Astrocyte of the hippocampus (primary cell): Measurements from ENCODE around the gene MESP1.
"Not testable (repeated sequence)": the region's sequence is repeated elsewhere in the genome, so short reads cannot be mapped to it uniquely, and the experiment has no call there.

Experiments
- DNase-seq: peaks from one replicate; pipeline ENCODE4 v3.0.0; 2011; ENCODE audit warnings: low read depth, low spot score

MESP1 gene, protein sequence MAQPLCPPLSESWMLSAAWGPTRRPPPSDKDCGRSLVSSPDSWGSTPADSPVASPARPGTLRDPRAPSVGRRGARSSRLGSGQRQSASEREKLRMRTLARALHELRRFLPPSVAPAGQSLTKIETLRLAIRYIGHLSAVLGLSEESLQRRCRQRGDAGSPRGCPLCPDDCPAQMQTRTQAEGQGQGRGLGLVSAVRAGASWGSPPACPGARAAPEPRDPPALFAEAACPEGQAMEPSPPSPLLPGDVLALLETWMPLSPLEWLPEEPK

DNA sequence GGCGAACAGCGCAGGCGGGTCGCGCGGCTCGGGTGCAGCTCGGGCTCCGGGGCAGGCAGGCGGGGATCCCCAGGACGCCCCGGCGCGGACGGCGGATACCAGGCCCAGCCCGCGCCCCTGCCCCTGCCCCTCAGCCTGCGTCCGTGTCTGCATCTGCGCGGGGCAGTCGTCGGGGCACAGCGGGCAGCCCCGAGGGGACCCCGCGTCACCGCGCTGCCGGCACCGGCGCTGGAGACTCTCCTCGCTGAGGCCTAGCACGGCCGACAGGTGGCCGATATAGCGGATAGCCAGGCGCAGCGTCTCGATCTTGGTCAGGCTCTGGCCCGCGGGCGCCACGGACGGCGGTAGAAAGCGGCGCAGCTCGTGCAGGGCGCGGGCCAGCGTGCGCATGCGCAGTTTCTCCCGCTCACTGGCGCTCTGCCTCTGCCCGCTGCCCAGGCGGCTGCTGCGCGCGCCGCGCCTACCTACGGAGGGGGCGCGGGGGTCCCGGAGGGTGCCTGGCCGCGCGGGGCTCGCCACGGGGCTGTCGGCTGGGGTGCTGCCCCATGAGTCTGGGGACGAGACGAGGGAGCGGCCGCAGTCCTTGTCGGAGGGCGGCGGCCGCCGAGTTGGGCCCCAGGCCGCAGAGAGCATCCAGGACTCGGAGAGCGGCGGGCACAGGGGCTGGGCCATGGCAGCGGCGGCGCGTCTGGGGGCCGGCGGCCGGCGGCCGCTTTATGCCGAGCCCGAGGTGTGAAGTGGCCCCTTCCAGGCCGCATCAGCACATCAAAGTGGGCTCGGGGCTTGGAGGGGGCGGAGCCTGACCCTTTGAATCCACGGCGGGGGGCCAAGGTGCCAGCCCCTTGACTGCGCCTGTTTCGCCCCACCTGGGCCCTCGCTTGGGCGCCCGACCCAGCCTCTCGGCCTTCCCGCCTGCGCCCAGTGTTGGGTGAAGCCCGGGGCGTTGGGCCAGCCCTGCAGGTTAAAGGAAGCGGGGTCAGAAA, at the start of gene MESP1:
TSS of gene MESP1 (minus strand) at position 690 of the 983 bp plus-strand sequence. CDS start at position 672, 18 bp downstream.
- DNase-seq = peak; percentile 96

- no peak for DNase-seq
Measured at GRCh38 chr15:89799918-89800498, 49.0 kb upstream of the MESP1 start.

GRCh38 chr15:89799011-89799911, 48.2 kb upstream of the MESP1 start:
- DNase-seq = no peak

DNA sequence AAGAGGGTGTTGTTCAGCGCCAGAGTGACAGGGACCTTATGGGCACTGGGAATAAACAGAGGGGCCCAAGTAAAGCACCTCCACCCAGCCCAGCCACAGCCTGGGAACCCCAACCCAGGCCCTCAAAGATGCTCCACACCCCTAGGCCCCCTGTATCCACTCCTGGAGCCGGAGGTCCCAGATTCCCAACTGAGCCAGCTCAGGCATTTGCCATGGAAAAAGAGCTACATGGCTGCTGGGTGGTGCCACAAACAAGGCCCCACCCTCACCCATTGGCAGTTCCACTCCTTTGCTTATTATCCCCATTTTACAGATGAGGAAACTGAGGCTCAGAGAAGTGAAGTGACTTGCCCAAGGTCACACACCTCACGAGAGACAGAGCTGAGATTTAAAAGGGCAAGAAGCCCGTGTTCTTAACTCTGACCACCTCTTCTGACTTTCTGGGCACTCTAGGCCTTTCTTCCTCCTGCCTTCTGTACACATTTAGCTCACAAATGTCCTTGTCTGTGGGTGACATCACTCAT, 46.7 kb upstream of the MESP1 start:
- no peak for DNase-seq

- no peak for DNase-seq
Measured at GRCh38 chr15:89795996-89796395, 44.9 kb upstream of the MESP1 start.

DNA sequence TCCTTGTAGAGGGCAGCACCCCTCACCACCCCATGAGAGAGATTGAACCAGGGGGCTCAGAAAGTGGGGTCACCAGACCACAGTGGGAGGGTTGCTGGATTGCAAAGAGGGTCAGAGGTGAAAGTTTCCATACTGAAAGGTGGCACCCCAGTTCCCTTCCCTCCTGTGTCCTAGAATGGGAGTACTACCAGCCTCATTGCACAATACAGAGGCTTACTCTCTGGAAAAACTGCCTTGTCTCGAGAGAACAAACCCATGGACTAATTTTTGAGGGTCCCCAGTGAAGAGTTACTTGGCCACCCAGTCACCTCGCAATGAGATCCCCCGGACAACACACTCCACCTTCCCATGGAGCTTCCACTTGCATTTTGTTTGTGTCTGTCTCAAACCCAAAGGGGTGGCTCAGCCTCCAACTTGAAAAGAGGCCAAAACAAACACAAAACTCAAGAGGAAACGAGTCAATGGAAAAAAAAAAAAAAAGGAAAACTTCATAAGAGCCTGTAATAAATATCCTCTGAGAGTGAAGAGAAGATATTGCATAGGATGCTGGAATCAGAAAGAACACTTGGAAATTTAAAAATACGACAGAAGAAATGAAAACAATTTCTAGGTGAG, 43.7 kb upstream of the MESP1 start:
- peak; percentile 57 for DNase-seq

GRCh38 chr15:89792106-89792805, 41.2 kb upstream of the MESP1 start:
- no peak for DNase-seq

DNA sequence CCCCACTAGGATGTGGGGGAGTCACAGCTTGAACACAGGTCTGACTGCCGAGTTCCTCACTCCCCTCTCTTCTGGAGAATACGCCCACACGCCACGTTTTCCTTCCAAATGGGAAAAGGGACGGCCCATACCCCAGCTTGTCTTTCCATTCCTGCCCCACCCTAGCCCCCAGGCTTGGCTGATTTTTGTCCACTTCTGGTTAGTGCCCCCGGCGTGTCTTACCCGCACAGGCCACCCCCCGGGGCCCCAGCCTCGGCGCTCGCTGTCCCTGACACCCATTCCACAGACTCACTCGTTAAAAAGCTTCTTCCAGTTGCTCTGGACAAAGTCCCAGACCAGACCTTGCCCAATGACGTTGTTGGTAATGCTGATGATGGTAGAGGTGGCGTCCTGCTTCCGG, 39.6 kb upstream of the MESP1 start:
- DNase-seq = no peak

DNA sequence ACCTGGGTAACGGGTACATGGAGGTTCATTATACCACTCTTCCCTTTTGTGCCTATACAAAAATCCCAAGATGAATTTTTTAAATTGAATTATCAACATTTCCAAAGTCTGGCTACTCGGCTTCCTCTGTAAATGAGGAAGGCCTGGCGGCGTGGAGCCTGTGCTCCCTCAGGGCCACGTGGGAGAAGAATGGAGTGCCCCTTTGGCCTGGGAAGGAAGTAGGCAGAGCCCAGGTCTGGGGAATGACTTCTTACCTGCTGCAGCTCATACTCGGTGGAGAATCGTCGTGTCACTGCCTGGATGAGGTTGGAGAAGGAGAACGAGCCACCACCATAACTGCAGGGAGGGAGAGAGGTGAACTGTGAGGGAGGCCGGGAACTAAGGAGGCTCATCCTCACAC, 39.2 kb upstream of the MESP1 start:
- no peak for DNase-seq

GRCh38 chr15:89788585-89788984, 37.5 kb upstream of the MESP1 start:
- not testable (repeated sequence) for DNase-seq

GRCh38 chr15:89787944-89788343, 36.9 kb upstream of the MESP1 start:
- DNase-seq = no peak

- no peak for DNase-seq
Measured at GRCh38 chr15:89785774-89786140, 34.7 kb upstream of the MESP1 start.

- DNase-seq = no peak
Measured at GRCh38 chr15:89785064-89785773, 34.2 kb upstream of the MESP1 start.

DNA sequence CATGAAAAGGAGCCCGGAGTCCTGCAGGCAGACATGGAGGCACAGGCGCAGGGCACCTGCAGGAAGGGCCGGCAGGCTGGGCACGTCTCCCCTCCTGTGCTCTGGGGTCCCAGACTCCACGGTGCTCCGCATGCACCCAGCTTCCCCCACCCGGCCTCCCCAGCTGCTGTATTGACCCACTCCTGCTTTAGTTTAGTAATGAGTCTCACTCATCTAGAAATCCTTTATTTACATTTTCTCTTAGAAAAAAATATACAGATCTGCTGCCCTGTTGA, 33.6 kb upstream of the MESP1 start:
- DNase-seq = no peak

- DNase-seq = no peak
Measured at GRCh38 chr15:89783861-89784685, 33.0 kb upstream of the MESP1 start.

DNA sequence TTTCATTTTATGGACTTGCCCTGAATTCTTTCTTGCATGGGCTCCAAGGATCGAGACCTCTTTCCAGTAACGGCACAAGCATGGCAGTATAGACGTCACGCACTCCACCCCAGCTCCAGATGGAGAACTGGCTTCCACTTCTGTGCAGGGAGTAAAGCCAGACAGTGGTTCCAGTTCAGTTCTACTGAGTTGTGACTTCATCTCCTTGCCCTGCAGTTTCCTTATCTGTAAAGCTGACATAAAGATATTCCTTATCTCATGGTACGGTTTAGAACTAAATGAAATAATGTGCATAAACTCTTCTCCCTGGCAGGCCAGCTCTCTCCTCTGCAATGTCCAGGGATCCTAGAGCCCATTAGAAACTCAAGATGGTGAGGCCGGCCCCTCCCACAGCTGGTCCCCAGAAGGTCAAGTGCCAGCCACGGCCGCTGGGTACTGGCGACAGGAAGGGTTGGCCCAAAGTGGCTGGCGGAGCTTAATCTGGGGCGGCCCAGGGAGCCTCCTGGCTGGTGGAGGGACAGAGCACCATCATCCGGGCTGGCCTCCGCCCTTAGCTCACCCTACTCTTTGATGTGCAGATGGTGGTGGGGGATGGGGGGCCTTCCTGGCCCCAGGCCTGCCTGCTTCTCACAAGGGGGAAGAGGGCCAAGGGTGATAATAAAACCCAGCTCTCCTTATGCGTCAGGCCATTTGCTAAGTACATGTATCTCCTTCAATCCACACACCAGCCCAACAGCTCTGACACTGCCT, 32.2 kb upstream of the MESP1 start:
- DNase-seq = no peak

DNA sequence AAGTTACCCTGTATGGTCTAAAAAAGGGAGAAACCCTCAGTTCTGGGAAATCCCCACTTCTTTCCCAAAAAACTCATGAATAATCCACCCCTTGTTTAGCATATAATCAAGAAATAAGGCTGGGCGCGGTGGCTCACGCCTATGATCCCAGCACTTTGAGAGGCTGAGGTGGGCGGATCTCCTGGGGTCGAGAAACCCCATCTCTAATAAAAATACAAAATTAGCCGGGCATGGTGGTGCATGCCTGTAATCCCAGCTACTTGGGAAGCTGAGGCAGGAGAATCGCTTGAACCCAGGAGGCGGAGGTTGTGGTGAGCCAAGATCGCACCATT, 31.5 kb upstream of the MESP1 start:
- not testable (repeated sequence) for DNase-seq
